K562 (cell line): ENCODE results near the gene PLCB4. TPM values are rescaled to one million over a fixed set of nuclear protein-coding genes. Genes with fewer than 3 reads are reported as not detected.

Experiments used
- ATAC-seq: fragments of 200-7000 bp; cut with Tn5 transposase; 3 replicates; pipeline ENCODE4 v1.9.1; 2020; ENCODE audit warnings: moderate library complexity
- BruUV-seq: library from RNA; stranded (reverse); fragments of 400-500 nt; replicated peaks from 2 replicates; lab custom pipeline; 2021; lab: Mats Ljungman, UMichigan
- CTCF ChIA-PET: fragments of 300-600 bp; formaldehyde crosslinking; extraction: SDS; loops from one replicate; lab custom pipeline; 2021; ENCODE audit warnings: low intra/inter-chr PET ratio; lab: Yijun Ruan, JAX
- POLR2A ChIA-PET: fragments of 300-600, 350-650 bp; sonication (Branson Sonifier 250); formaldehyde crosslinking; extraction: SDS; loops from one replicate; lab custom pipeline; 2021; ENCODE audit warnings: antibody characterized with exemption, inconsistent platforms; lab: Yijun Ruan, JAX
- DNase-seq, 4 experiments: peaks; one replicate each; pipeline versions ENCODE4 v3.0.0 to v3.0.0-alpha.2; 2011 to 2018; ENCODE audit warnings: low spot score in 3 of 4, mixed read lengths in 3 of 4; ENCODE audit errors: extremely low read depth in 1 of 4
- FAIRE-seq: peaks from 2 replicates; lab custom pipeline; 2011; peaks lifted over from hg19 to GRCh38; lab: Jason Lieb, UNC
- H2AFZ ChIP-seq: 2 replicates; pipeline ENCODE4 v1.6.0; 2011; ENCODE audit warnings: low read depth, low read length, control low read depth, inconsistent platforms
- H3K27ac ChIP-seq: fragments of 200-600 bp; 3 replicates; pipeline ENCODE4 v1.8.0; 2011; ENCODE audit warnings: low read depth, mild to moderate bottlenecking, control low read depth, inconsistent platforms, low read length, moderate library complexity, mixed read lengths; ENCODE audit errors: extremely low read depth
- H3K27me3 ChIP-seq, 2 experiments: fragments of 300-600 bp in 1 of 2; 2 replicates in 1 of 2; 3 replicates in 1 of 2; pipeline versions ENCODE4 v1.6.0 to v1.8.0; 2011; ENCODE audit warnings: inconsistent platforms in 2 of 2, low read length in 2 of 2, mild to moderate bottlenecking in 1 of 2, mixed read lengths in 1 of 2, moderate library complexity in 1 of 2; ENCODE audit not compliant: control insufficient read depth in 2 of 2, insufficient read depth in 2 of 2
- H3K36me3 ChIP-seq: fragments of 300-600 bp; 3 replicates; pipeline ENCODE4 v1.8.0; 2011; ENCODE audit warnings: mild to moderate bottlenecking, low read length, inconsistent platforms; ENCODE audit not compliant: control insufficient read depth, insufficient read depth
- H3K4me1 ChIP-seq, 2 experiments: fragments of 200-600 bp in 1 of 2; replicated peaks in 1 of 2; 2 replicates in 1 of 2; 3 replicates in 1 of 2; pipeline versions ENCODE4 v1.5.1 to v1.8.0; 2011; ENCODE audit warnings: inconsistent platforms in 2 of 2, low read length in 2 of 2, mild to moderate bottlenecking in 1 of 2, mixed read lengths in 1 of 2, moderate library complexity in 1 of 2; ENCODE audit not compliant: control insufficient read depth in 2 of 2, insufficient read depth in 2 of 2
- H3K4me2 ChIP-seq: 2 replicates; pipeline ENCODE4 v1.6.1; 2011; ENCODE audit warnings: low read length, control low read depth, inconsistent platforms, mixed read lengths; ENCODE audit not compliant: insufficient read depth
- H3K4me3 ChIP-seq: fragments of 200-600 bp; sonication (generic), shearing (Covaris generic); 2 replicates; pipeline ENCODE4 v1.5.1; 2016; ENCODE audit warnings: control low read depth, inconsistent platforms
- H3K79me2 ChIP-seq: fragments of 200-600 bp; 3 replicates; pipeline ENCODE4 v1.8.0; 2011; ENCODE audit warnings: low read length, inconsistent platforms; ENCODE audit not compliant: control insufficient read depth, insufficient read depth
- H3K9ac ChIP-seq, 2 experiments: 2 replicates each; pipeline versions ENCODE4 v1.6.0 to v1.6.1; 2011; ENCODE audit warnings: low read depth in 2 of 2, low read length in 2 of 2, control low read depth in 1 of 2, inconsistent platforms in 1 of 2, mild to moderate bottlenecking in 1 of 2, mixed read lengths in 1 of 2; ENCODE audit not compliant: insufficient read depth in 1 of 2
- H3K9me1 ChIP-seq: one replicate; pipeline ENCODE4 v1.6.0; 2011; ENCODE audit warnings: inconsistent platforms, mild to moderate bottlenecking, low read length, moderate library complexity; ENCODE audit not compliant: control insufficient read depth, insufficient read depth
- H3K9me3 ChIP-seq: replicated peaks from 2 replicates; pipeline ENCODE4 v1.5.1; 2011; ENCODE audit warnings: low read depth, low read length, inconsistent platforms; ENCODE audit not compliant: control insufficient read depth, insufficient read depth
- H4K20me1 ChIP-seq: replicated peaks from 2 replicates; pipeline ENCODE4 v1.6.1; 2011; ENCODE audit warnings: low read length, inconsistent platforms, mixed read lengths; ENCODE audit not compliant: control insufficient read depth, insufficient read depth
- ARID1B ChIP-seq: fragments of 450-650 bp; IDR thresholded peaks from 2 replicates; pipeline ENCODE4 v1.6.1; 2016; ENCODE audit warnings: antibody characterized with exemption, mild to moderate bottlenecking, inconsistent platforms
- CBFA2T3 ChIP-seq: fragments of 450-650 bp; IDR thresholded peaks from 2 replicates; pipeline ENCODE4 v1.6.1; 2017
- FOSL1 ChIP-seq: fragments of 200-800 bp; sonication (Bioruptor generic); conservative IDR thresholded peaks from 2 replicates; pipeline ENCODE4 v1.6.1; 2016; ENCODE audit warnings: missing genetic modification characterization, missing compliant biosample characterization
- KLF1 ChIP-seq: fragments of 450-650 bp; IDR thresholded peaks from 2 replicates; pipeline ENCODE4 v1.6.1; 2016; ENCODE audit warnings: missing genetic modification characterization, missing compliant biosample characterization
- L3MBTL2 ChIP-seq: fragments of 450-650 bp; IDR thresholded peaks from 2 replicates; pipeline ENCODE4 v1.6.1; 2016; ENCODE audit warnings: mild to moderate bottlenecking, moderate library complexity
- MEIS2 ChIP-seq: fragments of 450-650 bp; IDR thresholded peaks from 2 replicates; pipeline ENCODE4 v1.6.1; 2014; ENCODE audit warnings: mild to moderate bottlenecking; ENCODE audit not compliant: partially characterized antibody
- MTA2 ChIP-seq: fragments of 450-650 bp; IDR thresholded peaks from 2 replicates; pipeline ENCODE4 v1.6.1; 2016; ENCODE audit warnings: low read depth
- TAL1 ChIP-seq: fragments of 450-650 bp; IDR thresholded peaks from 2 replicates; pipeline ENCODE4 v1.6.1; 2016; ENCODE audit warnings: mild to moderate bottlenecking
- TCF3 ChIP-seq: sonication (generic); formaldehyde crosslinking; IDR thresholded peaks from 2 replicates; pipeline ENCODE4 v1.4.0; 2020; ENCODE audit warnings: mild to moderate bottlenecking, missing genetic modification reagents
- TEAD4 ChIP-seq, 2 experiments: sonication (generic) in 1 of 2; formaldehyde crosslinking in 1 of 2; IDR thresholded peaks; 2 replicates each; pipeline versions ENCODE4 v1.6.1 to v1.8.0; 2012 to 2022; ENCODE audit warnings: borderline replicate concordance in 1 of 2, inconsistent platforms in 1 of 2, low read length in 1 of 2, mild to moderate bottlenecking in 1 of 2, missing genetic modification reagents in 1 of 2
- ZNF785 ChIP-seq: fragments of 250-450 bp; sonication (Bioruptor Pico); IDR thresholded peaks from 2 replicates; pipeline ENCODE4 v1.4.0; 2020; ENCODE audit warnings: mild to moderate bottlenecking
- ZSCAN29 ChIP-seq: fragments of 450-650 bp; IDR thresholded peaks from 2 replicates; pipeline ENCODE4 v1.6.1; 2017
- WGBS: fragments of 100-300 bp; shearing (Covaris generic); methylation state at CpG from one replicate; pipeline ENCODE4 v1.1.6; 2016; ENCODE audit warnings: low coverage, mixed read lengths; ENCODE audit not compliant: insufficient coverage; ENCODE audit errors: missing lambda C conversion rate; 5-methylcytosine and 5-hydroxymethylcytosine counted together
- in situ Hi-C: fragments of 300-500 bp; cut with MboI; formaldehyde crosslinking; loops from 4 replicates; pipeline ENCODE4 v1.15.0; 2018; ENCODE audit warnings: inconsistent platforms, mixed read lengths
- intact Hi-C: fragments of 100-400 bp; cut with micrococcal nuclease; formaldehyde crosslinking; loops from 2 replicates; pipeline ENCODE4 v1.14.2; 2022
- polyA plus RNA-seq, 8 experiments: library from polyadenylated mRNA; depleted of rRNA in 4 of 8; stranded (reverse) in 5 of 8; unstranded in 3 of 8; fragments of >200 nt; fragmentation: Nextera tagmentation in 2 of 8; fragmentation: Illumina TruSeq in 1 of 8; extraction: Ambion mirVana in 2 of 8; extraction: Trizol in 1 of 8; gene quantifications; 2 replicates each; pipeline versions ENCODE4 v1.2.1 to v1.2.3, GENCODE V29; 2011 to 2014; ENCODE audit warnings: inconsistent platforms in 1 of 8, missing spikeins in 1 of 8
- total RNA-seq, 7 experiments: library from RNA; depleted of rRNA in 6 of 7; stranded (reverse); fragments of >200 nt in 6 of 7; fragmentation: Illumina TruSeq in 2 of 7; extraction: Trizol in 2 of 7; gene quantifications; 2 replicates each; pipeline versions ENCODE4 v1.2.1 to v1.2.3, GENCODE V29; 2011 to 2021; ENCODE audit warnings: low replicate concordance in 1 of 7
- TF ChIP-seq, protein P1 (sequence below), 2 experiments: IDR thresholded peaks in 1 of 2; conservative IDR thresholded peaks in 1 of 2; 2 replicates each; pipeline ENCODE4 v1.6.1; 2016; ENCODE audit warnings: low read depth in 2 of 2, mild to moderate bottlenecking in 1 of 2, missing compliant biosample characterization in 1 of 2, missing genetic modification characterization in 1 of 2, moderate library complexity in 1 of 2
- TF ChIP-seq, protein P2 (sequence below): fragments of 450-650 bp; IDR thresholded peaks from 2 replicates; pipeline ENCODE4 v1.6.1; 2017; ENCODE audit warnings: antibody characterized with exemption, mild to moderate bottlenecking

Gene PLCB4
- total and polyA plus RNA-seq, 9 of the 15 experiments (the other 6 are each of a cell fraction or from before 2014, with no cell fraction given), result 0.20 to 2.9 (median 0.52) TPM

DNA sequence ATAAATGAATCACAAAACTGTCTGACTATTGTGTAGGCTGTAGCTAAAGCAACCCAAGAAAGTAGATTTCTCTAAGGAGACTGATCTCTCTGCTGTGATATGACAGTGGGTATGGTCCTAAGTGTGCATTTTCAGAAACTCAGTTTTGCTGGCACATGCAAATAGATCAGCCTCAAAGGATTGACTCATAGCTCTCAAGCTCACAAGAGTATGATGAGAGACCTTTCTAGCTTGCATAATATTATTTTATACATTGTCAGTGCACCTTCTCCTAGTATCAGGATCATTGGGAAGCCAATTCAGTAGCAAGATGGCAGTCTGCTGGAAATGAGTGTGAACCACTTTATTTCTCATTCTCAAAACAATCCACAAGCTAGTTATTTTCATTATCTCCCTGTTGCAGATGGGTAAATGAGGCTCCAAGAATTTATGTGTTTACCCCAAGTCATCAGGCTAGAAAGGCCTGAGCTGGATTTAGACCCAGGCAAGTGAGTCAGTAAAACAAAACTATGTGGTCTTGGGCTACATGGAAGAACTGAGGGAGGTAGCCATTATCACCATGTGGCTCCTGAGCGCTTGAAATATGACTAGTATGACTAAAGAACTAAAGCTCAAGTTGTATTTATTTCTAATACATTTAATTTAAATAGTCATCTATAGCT, 27.9 kb upstream of the PLCB4 start:
- Histone ChIP-seq H3K9me3 (no peaks in the 10 kb centered on the region), H3K4me3 (no peak overlapping the region), H3K4me1 (peaks cover 0 to 2% of the 10 kb centered on the region in 2 experiments; a peak in 3 of 5 replicates), H3K27ac (no peak overlapping the region; the same call in 2 of the 3 replicates), H3K9me1 (no peaks in the 10 kb centered on the region), H3K79me2 (no peaks in the 10 kb centered on the region), H4K20me1 (no peaks in the 10 kb centered on the region), H3K27me3 (no peaks in the 10 kb centered on the region), H3K9ac (no peak overlapping the region), H3K4me2 (no peak overlapping the region), H2AFZ (peak overlapping the region; percentile 42; the same call in 1 of the 2 replicates), H3K36me3 (no peaks in the 10 kb centered on the region)
- BruUV-seq, result no TSS peak
- peak in 2 of 4 experiments; percentile 17 to 35 for DNase-seq
- ATAC-seq, result peak; percentile 54; the same call in 2 of the 3 replicates
- no peak for FAIRE-seq
- POLR2A ChIA-PET, result interaction anchor here (1.2 kb wide), 1 partner anchor 10 kb away, joined by 3 read pairs; no protein-coding TSS in a partner anchor
- intact Hi-C loops (no loop called here), in situ Hi-C loops (no loop called here)
- CTCF ChIA-PET, result no interaction called here
- TF ChIP-seq L3MBTL2 (0 out of 2 replicates have a peak, but pooled peaks have one; percentile 16), ZSCAN29 (no peak), FOSL1 (tag) (0 out of 2 replicates have a peak, but pooled peaks have one; percentile 17), TAL1 (peak; percentile 43; the same call in 1 of the 2 replicates), MEIS2 (peak; percentile 36), KLF1 (no peak), TEAD4 (IDR thresholded peaks at IDR 0.05; ENCODE audit: low read length) (peak; percentile 39; the same call in 1 of the 2 replicates), TEAD4 (CRISPR knock-in tag; IDR thresholded peaks at IDR 0.05; ENCODE audit: borderline replicate concordance) (no peak), ZNF785 (CRISPR knock-in tag) (no peak), CBFA2T3 (peak; percentile 38; the same call in 1 of the 2 replicates), TCF3 (peak; percentile 52), MTA2 (0 out of 2 replicates have a peak, but pooled peaks have one; percentile 25), ARID1B (peak; percentile 61)
- TF ChIP-seq, protein P1, sequence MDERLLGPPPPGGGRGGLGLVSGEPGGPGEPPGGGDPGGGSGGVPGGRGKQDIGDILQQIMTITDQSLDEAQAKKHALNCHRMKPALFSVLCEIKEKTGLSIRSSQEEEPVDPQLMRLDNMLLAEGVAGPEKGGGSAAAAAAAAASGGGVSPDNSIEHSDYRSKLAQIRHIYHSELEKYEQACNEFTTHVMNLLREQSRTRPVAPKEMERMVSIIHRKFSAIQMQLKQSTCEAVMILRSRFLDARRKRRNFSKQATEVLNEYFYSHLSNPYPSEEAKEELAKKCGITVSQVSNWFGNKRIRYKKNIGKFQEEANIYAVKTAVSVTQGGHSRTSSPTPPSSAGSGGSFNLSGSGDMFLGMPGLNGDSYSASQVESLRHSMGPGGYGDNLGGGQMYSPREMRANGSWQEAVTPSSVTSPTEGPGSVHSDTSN (CRISPR knock-in tag; IDR thresholded peaks at IDR 0.05; ENCODE audit: low read depth), result no peak
- TF ChIP-seq, protein P1 (tag; conservative IDR thresholded peaks at IDR 0.05; ENCODE audit: low read depth), result 0 out of 2 replicates have a peak, but pooled peaks have one; percentile 20
- TF ChIP-seq, protein P2, sequence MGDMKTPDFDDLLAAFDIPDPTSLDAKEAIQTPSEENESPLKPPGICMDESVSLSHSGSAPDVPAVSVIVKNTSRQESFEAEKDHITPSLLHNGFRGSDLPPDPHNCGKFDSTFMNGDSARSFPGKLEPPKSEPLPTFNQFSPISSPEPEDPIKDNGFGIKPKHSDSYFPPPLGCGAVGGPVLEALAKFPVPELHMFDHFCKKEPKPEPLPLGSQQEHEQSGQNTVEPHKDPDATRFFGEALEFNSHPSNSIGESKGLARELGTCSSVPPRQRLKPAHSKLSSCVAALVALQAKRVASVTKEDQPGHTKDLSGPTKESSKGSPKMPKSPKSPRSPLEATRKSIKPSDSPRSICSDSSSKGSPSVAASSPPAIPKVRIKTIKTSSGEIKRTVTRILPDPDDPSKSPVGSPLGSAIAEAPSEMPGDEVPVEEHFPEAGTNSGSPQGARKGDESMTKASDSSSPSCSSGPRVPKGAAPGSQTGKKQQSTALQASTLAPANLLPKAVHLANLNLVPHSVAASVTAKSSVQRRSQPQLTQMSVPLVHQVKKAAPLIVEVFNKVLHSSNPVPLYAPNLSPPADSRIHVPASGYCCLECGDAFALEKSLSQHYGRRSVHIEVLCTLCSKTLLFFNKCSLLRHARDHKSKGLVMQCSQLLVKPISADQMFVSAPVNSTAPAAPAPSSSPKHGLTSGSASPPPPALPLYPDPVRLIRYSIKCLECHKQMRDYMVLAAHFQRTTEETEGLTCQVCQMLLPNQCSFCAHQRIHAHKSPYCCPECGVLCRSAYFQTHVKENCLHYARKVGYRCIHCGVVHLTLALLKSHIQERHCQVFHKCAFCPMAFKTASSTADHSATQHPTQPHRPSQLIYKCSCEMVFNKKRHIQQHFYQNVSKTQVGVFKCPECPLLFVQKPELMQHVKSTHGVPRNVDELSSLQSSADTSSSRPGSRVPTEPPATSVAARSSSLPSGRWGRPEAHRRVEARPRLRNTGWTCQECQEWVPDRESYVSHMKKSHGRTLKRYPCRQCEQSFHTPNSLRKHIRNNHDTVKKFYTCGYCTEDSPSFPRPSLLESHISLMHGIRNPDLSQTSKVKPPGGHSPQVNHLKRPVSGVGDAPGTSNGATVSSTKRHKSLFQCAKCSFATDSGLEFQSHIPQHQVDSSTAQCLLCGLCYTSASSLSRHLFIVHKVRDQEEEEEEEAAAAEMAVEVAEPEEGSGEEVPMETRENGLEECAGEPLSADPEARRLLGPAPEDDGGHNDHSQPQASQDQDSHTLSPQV, result peak; percentile 42; the same call in 1 of the 2 replicates
- 0% methylated on average over 1 of the region's 1 CpG for WGBS
